Endothelial cell of umbilical vein (primary cell): ENCODE data around the gene PTBP2. TPM values are rescaled to one million over a fixed set of nuclear protein-coding genes. Genes with fewer than 3 reads are reported as not detected.

ENCODE experiments used
- BruUV-seq: library from RNA; stranded (reverse); fragments of 400-500 nt; replicated peaks from 2 replicates; lab custom pipeline; 2021; lab: Mats Ljungman, UMichigan
- CTCF ChIA-PET: fragments of 300-600, 350-600 bp; sonication (Branson Sonifier 250); formaldehyde crosslinking; loops from one replicate; lab custom pipeline; 2021; ENCODE audit warnings: antibody characterized with exemption, inconsistent platforms; lab: Charles Lee
- POLR2A ChIA-PET: fragments of 300-600, 350-600 bp; sonication (Branson Sonifier 250); formaldehyde crosslinking; loops from one replicate; lab custom pipeline; 2021; ENCODE audit warnings: antibody characterized with exemption, inconsistent platforms; lab: Charles Lee
- DNase-seq: peaks from one replicate; pipeline ENCODE4 v3.0.0-alpha.2; 2011; ENCODE audit warnings: low read depth, low spot score
- FAIRE-seq: peaks from 2 replicates; lab custom pipeline; 2011; peaks lifted over from hg19 to GRCh38; lab: Jason Lieb, UNC
- H2AFZ ChIP-seq: 2 replicates; pipeline ENCODE4 v1.6.0; 2012; ENCODE audit warnings: low read depth, low read length, control low read depth, inconsistent platforms
- H3K27ac ChIP-seq: 2 replicates; pipeline ENCODE4 v1.5.1; 2011; ENCODE audit warnings: low read depth, mild to moderate bottlenecking, control low read depth, low read length, moderate library complexity; ENCODE audit not compliant: insufficient read depth
- H3K27me3 ChIP-seq, 2 experiments: 2 replicates each; pipeline versions ENCODE4 v1.6.0 to v1.6.1; 2011; ENCODE audit warnings: low read length in 2 of 2, mixed read lengths in 1 of 2; ENCODE audit not compliant: control insufficient read depth in 2 of 2, insufficient read depth in 2 of 2
- H3K36me3 ChIP-seq, 2 experiments: 2 replicates in 1 of 2; 3 replicates in 1 of 2; pipeline ENCODE4 v1.5.1; 2011; ENCODE audit warnings: low read length in 2 of 2, mild to moderate bottlenecking in 1 of 2, moderate library complexity in 1 of 2; ENCODE audit not compliant: control insufficient read depth in 2 of 2, insufficient read depth in 2 of 2; ENCODE audit errors: extremely low read depth in 1 of 2
- H3K4me1 ChIP-seq: 3 replicates; pipeline ENCODE4 v1.5.1; 2011; ENCODE audit warnings: mild to moderate bottlenecking, low read length; ENCODE audit not compliant: control insufficient read depth, insufficient read depth; ENCODE audit errors: extremely low read depth
- H3K4me2 ChIP-seq: 2 replicates; pipeline ENCODE4 v1.6.1; 2011; ENCODE audit warnings: low read length, control low read depth, mixed read lengths; ENCODE audit not compliant: insufficient read depth
- H3K4me3 ChIP-seq, 3 experiments: fragments of 200-600 bp in 1 of 3; sonication (generic), shearing (Covaris generic) in 1 of 3; replicated peaks in 1 of 3; 2 replicates each; pipeline ENCODE4 v1.5.1; 2011 to 2016; ENCODE audit warnings: control low read depth in 3 of 3, low read length in 3 of 3, mild to moderate bottlenecking in 2 of 3, inconsistent platforms in 1 of 3, low read depth in 1 of 3, moderate library complexity in 1 of 3; ENCODE audit not compliant: insufficient read depth in 1 of 3
- H3K79me2 ChIP-seq: 2 replicates; pipeline ENCODE4 v1.6.0; 2012; ENCODE audit warnings: low read length, inconsistent platforms; ENCODE audit not compliant: control insufficient read depth, insufficient read depth
- H3K9ac ChIP-seq: replicated peaks from 2 replicates; pipeline ENCODE3; 2011; ENCODE audit warnings: low read length, control low read depth; ENCODE audit not compliant: insufficient read depth; ENCODE audit errors: extremely low read depth
- H3K9me1 ChIP-seq: replicated peaks from 3 replicates; pipeline ENCODE4 v1.6.0; 2011; ENCODE audit warnings: mild to moderate bottlenecking, low read length; ENCODE audit not compliant: control insufficient read depth, insufficient read depth; ENCODE audit errors: extremely low read depth
- H3K9me3 ChIP-seq: replicated peaks from 2 replicates; pipeline ENCODE4 v1.5.1; 2012; ENCODE audit warnings: low read length, inconsistent platforms; ENCODE audit not compliant: control insufficient read depth, insufficient read depth
- H4K20me1 ChIP-seq: replicated peaks from 2 replicates; pipeline ENCODE3; 2011; ENCODE audit warnings: mild to moderate bottlenecking, low read length; ENCODE audit not compliant: control insufficient read depth, insufficient read depth; ENCODE audit errors: extremely low read depth
- CTCF ChIP-seq, 2 donors: IDR thresholded peaks; 1 replicate in 1 of 2; 2 replicates in 1 of 2; pipeline ENCODE4 v1.5.1; 2011; ENCODE audit warnings: low read length in 2 of 2, mild to moderate bottlenecking in 2 of 2, moderate library complexity in 2 of 2, control low read depth in 1 of 2, inconsistent platforms in 1 of 2, low read depth in 1 of 2; ENCODE audit not compliant: insufficient read depth in 1 of 2; ENCODE audit errors: extremely low read depth in 1 of 2
- EZH2 ChIP-seq: IDR thresholded peaks from 2 replicates; pipeline ENCODE4 v1.6.1; 2012; ENCODE audit warnings: borderline replicate concordance, low read depth, mild to moderate bottlenecking, moderate library complexity, low read length, inconsistent platforms; ENCODE audit not compliant: severe bottlenecking
- JUN ChIP-seq: IDR thresholded peaks from 2 replicates; pipeline ENCODE4 v1.6.1; 2011; ENCODE audit warnings: borderline replicate concordance, low read depth; ENCODE audit not compliant: insufficient read length, insufficient read depth
- MAX ChIP-seq: IDR thresholded peaks from 2 replicates; pipeline ENCODE4 v1.6.1; 2011; ENCODE audit not compliant: insufficient read depth, insufficient read length
- MYC ChIP-seq: IDR thresholded peaks from one replicate; pipeline ENCODE4 v1.6.1; 2011; ENCODE audit warnings: mild to moderate bottlenecking, low read depth, low read length
- POLR2A ChIP-seq: IDR thresholded peaks from 2 replicates; pipeline ENCODE4 v1.6.1; 2012; ENCODE audit warnings: low read depth, mild to moderate bottlenecking, control low read depth, low read length
- POLR2AphosphoS5 ChIP-seq: IDR thresholded peaks from 2 replicates; pipeline ENCODE4 v1.6.1; 2012; ENCODE audit warnings: low read depth, mild to moderate bottlenecking, control low read depth, low read length, moderate library complexity; ENCODE audit not compliant: insufficient read depth
- dilution Hi-C: fragments of 300-500 bp; cut with MboI; formaldehyde crosslinking; loops from one replicate; pipeline ENCODE4 v1.15.0; 2019; ENCODE audit warnings: low sequenced_read_pairs; ENCODE audit not compliant: extremely low pct_ligation_motif_present
- intact Hi-C: fragments of 100-400 bp; cut with micrococcal nuclease; formaldehyde crosslinking; loops from one replicate; pipeline ENCODE4 v1.10.0; 2022
- polyA plus RNA-seq, 4 experiments: library from polyadenylated mRNA; depleted of rRNA in 3 of 4; stranded (reverse) in 3 of 4; unstranded in 1 of 4; fragments of >200 nt; gene quantifications; 2 replicates each; pipeline versions ENCODE4 v1.2.1 to v1.2.3, GENCODE V29; 2011 to 2012; ENCODE audit warnings: missing spikeins in 1 of 4
- total RNA-seq: library from RNA; stranded (reverse); gene quantifications from 2 replicates; pipeline ENCODE4 v1.2.3, GENCODE V29; 2021

The PTBP2 gene
- total and polyA plus RNA-seq, 2 donors (not counting 3 experiments of a cell fraction or from before 2014, with no cell fraction given), result 7.7 to 27.0 TPM

DNA sequence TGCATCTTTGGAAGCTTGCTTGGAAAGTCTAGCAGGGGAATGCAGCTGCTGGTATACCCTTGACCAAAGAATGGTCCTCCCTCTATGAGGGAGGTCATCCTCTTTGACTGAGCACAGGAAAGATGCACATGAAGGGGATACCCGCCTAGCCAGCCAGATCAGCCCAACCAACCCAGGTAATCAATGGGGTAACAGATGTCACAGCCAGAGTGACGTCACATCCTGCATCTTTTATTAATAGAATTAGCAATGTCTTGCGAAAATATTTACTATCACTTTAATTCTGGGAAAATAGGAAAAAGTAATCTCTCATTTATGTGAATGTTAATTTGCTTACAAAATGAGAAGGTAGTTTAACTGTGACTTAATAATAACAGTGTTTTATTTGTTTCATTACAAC, 25.6 kb upstream of the PTBP2 start:
- DNase-seq (no peak), FAIRE-seq (no peak)
- ChIA-PET CTCF (no interaction called here), POLR2A (no interaction called here)
- H3K4me1 ChIP-seq, result no peaks in the 10 kb centered on the region
- H3K9ac ChIP-seq, result no peak overlapping the region
- no peak overlapping the region for H2AFZ ChIP-seq
- no TSS peak for BruUV-seq
- H3K36me3 ChIP-seq, result no peaks in the 10 kb centered on the region
- dilution Hi-C loops, result no loop called here
- no peak overlapping the region for H3K4me2 ChIP-seq
- H3K27me3 ChIP-seq, result no peaks in the 10 kb centered on the region
- intact Hi-C loops, result no loop called here
- H3K4me3 ChIP-seq, result no peak overlapping the region
- no peaks in the 10 kb centered on the region for H3K79me2 ChIP-seq
- H3K9me1 ChIP-seq, result no peaks in the 10 kb centered on the region
- H3K27ac ChIP-seq, result no peak overlapping the region
- no peaks in the 10 kb centered on the region for H3K9me3 ChIP-seq
- no peak for TF ChIP-seq EZH2
- H4K20me1 ChIP-seq, result no peaks in the 10 kb centered on the region

DNA sequence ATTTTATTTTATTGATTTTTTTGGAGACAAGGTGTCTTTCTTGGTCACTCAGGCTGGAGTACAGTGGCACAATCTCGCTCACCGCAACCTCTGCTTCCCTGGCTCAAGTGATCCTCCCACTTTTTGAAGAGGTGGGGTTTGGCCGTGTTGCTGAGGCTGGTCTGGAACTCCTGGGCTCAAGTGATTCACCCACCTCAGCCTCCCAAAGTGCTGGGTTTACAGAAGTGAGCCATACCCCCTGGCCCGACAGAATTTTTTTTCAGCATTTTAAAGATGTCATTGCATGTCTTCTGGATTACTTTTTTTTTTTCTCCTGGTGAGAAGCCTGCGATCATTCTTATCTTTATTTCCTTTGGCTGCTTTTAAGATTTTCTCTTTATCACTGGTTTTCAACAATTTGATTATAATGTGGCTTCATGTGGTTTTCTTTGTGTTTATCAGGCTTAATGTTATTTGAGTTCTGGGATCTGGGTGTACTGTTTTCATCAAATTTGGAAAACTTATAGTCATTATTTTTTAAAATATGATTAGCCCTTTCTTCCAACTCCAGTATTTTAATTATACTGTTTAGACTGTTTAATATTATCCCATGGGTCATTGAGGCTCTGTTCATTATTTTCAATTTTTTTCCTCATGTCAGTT, 23.1 kb upstream of the PTBP2 start:
- dilution Hi-C loops (no loop called here), intact Hi-C loops (no loop called here)
- Histone ChIP-seq H4K20me1 (no peaks in the 10 kb centered on the region), H3K79me2 (no peaks in the 10 kb centered on the region), H3K4me2 (no peak overlapping the region), H3K9me3 (no peaks in the 10 kb centered on the region), H3K4me1 (no peaks in the 10 kb centered on the region), H2AFZ (no peak overlapping the region), H3K27ac (no peak overlapping the region), H3K9me1 (no peaks in the 10 kb centered on the region), H3K4me3 (no peak overlapping the region), H3K27me3 (no peaks in the 10 kb centered on the region), H3K36me3 (no peaks in the 10 kb centered on the region), H3K9ac (no peak overlapping the region)
- no peak for DNase-seq
- CTCF ChIA-PET, result no interaction called here
- FAIRE-seq, result no peak
- TF ChIP-seq CTCF (IDR thresholded peaks at IDR 0.05; ENCODE audit: extremely low read depth in 1 of 2, insufficient read depth in 1 of 2, low read depth in 1 of 2, low read length in 2 of 2), result no peak
- no peak for TF ChIP-seq MYC
- no peak for TF ChIP-seq MAX
- TF ChIP-seq JUN, result no peak
- no peak for TF ChIP-seq POLR2A
- TF ChIP-seq POLR2AphosphoS5, result no peak
- POLR2A ChIA-PET, result no interaction called here
- no TSS peak for BruUV-seq
